T-helper 9 cell (primary cell): ENCODE data around the gene ADAMTS18.

Experiments used
- DNase-seq: peaks from one replicate; pipeline ENCODE4 v3.0.0-alpha.2; 2020

Gene ADAMTS18

DNA sequence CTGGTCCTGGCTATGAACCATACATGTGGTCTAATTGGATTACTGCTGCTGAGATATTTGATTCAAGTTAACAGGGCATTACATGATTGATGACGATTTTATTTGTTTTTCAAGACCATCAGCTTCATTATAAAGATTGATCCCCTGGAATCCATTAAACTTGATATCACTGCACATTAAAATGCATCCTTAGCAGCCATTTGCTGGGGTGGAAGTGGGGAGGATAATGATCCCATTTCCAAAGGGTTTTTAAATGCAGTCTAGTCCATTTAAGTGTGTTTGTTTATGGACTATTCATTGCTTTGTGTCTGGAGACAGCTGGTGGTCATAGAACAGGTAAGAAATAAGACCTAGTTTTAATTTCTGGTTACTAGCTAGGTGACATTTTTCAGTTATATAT is 40.9 kb downstream of the ADAMTS18 start:
- no peak for DNase-seq

- DNase-seq = no peak
Measured at GRCh38 chr16:77387815-77388209, 47.0 kb downstream of the ADAMTS18 start.

DNA sequence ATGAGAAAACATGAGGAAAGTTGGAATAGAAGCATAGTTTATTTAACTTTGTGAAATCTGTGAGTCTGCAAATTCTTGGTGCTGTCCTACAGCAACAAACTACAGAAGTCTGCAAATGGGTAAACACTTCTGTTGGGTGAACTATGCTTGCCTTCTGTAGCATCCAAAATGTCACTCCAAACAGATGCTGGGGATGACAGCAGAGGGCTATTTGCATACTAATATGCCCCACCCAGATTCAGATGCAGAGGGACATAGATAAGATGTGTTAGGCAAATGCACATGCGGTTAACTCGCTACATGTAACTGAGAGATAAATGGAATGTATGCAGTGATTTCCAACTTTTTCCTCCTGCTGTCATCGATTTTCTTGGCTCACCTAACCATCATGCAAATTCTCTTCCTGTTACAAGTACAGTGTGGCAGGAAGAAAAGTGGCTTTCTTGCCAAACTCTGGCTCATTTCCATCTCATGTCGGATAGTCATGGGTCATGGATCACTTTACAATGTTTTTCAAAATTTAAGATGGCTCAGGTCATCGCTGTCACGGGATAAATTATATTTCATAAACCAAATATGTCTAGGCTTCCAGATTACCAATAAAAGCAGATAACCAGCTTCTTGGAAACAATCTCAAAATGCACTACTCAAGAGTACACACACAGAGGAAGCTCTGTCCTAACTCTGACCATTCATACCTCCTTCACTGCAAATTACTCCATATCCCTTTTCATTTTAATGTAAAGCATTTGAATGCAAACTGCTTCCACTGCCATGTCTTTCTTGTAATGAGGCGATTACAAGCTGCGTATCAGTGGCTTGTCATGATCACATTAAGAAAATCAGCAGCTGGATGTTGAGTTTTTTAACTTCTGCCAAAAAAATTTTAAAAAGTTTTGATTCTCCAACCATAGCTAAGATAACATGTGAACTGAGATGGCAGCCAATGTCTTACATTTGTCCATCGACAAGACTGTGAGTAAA is 47.7 kb downstream of the ADAMTS18 start:
- DNase-seq = no peak

DNA sequence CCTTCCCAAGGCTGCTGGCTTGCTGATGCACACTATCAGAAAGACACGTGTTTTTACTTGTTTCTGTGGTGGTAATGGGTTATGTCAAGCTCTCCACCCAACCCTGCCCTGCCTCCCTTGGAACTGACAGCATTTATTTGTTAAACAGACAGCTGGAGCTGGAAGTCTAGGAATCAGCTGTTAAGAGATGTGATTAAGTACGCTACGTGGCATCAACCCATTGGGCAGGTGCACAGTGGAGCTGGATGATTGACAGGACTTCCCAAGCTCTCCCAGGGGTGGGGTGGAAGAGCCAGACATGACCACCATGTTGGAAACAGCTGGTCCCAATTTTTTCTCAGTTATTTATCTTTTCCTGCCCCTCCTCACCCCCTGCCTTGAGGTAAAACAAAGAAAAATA is 49.4 kb downstream of the ADAMTS18 start:
- no peak for DNase-seq

DNA sequence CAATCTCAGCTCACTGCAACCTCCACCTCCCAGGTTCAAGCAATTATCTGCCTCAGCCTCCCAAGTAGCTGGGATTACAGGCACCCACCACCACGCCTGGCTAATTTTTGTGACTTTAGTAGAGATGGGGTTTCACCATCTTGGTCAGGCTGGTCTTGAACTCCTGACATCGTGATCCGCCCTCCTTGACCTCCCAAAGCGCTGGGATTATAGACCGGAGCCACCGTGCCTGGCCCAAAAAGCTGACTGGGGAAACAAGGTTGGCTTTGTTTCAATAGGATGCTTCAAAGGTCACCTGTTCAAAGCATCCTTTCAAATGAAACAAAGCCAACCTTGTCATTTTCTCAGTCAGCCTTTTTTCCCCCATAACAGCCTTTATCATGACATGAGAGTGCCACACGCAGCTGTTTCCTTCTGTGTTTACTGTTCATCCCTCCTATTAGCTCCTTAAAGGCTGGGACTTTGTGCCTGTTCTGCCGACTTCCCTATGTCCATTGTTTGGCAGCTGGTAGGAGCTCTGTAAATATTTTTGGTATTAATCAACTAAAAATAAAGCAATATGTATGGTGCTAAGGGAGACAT is 51.1 kb downstream of the ADAMTS18 start:
- DNase-seq = no peak

GRCh38 chr16:77376358-77376757 is 58.5 kb downstream of the ADAMTS18 start:
- no peak for DNase-seq

- DNase-seq = no peak
Measured at GRCh38 chr16:77375396-77375795, 59.4 kb downstream of the ADAMTS18 start.

DNA sequence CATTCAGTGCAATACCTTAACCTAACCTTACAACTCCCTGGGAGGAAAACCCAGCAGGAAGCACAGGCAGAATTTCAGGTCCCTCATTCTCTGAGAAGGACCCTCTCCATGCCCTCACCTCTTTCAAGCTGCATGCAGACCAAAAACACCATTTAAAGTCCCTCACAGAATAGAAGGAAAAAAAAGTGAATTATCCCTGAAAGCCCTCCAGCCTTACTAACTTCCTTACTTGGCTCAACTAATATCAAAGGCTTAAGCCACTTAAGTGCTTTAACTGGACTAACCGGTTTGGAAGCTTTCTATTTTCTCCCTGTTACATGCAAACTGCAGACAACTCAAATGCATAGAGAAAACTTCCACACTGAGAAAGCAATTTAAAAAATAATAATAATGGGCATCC is 60.5 kb downstream of the ADAMTS18 start:
- DNase-seq = no peak

GRCh38 chr16:77373726-77374125 is 61.1 kb downstream of the ADAMTS18 start:
- no peak for DNase-seq

DNA sequence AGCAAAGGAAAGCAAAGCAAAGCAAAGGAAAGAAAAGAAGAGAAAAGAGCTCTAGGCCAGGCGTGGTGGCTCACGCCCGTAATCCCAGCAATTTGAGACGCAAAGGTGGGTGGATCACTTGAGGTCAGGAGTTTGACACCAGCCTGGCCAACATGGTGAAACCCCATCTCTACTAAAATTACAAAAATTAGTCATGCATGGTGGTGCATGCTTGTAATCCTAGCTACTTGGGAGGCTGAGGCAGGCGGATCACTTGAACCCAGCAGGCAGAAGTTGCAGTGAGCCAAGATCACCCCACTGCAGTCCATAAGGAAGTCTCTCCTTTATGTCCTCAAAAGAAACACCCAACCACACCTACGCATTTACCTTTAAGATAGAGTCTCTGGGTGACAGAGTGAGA is 70.1 kb downstream of the ADAMTS18 start:
- DNase-seq = no peak

DNA sequence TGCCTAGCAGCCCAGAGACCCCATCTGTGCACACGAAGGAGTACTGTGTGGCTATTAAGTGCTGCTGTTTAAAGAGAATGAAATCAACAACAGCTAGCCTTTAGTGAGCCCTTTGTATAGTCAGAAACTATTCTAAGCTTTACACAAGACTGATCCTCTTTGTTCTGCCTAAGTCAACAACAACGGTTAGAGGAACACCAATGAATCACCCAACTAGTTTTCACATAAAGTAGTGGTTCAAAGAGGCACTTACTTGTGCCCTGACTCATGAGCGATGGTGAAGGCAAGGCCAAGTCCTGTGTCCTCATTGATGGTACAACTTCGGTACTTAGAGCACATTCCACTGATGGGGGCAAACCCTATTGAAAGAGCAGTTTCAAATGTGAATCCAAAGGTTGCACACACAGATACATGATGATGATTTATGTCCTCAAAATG is 75.8 kb downstream of the ADAMTS18 start:
- DNase-seq = no peak

- no peak for DNase-seq
Measured at GRCh38 chr16:77353587-77354263, 81.1 kb downstream of the ADAMTS18 start.

DNA sequence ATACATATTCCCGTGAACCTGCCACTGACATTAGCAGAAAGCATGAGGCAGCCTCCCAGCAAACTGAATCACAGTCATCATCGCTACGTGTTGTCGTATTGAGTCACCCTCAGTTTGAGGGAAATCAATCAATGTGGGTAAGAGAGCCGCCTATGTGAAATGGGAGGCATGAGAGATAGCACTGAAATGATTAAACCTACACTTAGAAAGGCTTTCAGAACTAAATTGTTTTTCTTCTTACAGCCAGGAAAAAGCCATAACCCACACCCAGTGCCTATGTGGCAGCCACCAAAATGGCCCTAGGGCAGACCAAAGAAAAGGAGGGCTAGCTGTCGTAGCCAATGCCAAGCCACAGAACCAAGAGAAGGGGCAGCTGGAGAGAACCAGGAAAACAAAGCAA is 90.5 kb downstream of the ADAMTS18 start:
- no peak for DNase-seq

DNA sequence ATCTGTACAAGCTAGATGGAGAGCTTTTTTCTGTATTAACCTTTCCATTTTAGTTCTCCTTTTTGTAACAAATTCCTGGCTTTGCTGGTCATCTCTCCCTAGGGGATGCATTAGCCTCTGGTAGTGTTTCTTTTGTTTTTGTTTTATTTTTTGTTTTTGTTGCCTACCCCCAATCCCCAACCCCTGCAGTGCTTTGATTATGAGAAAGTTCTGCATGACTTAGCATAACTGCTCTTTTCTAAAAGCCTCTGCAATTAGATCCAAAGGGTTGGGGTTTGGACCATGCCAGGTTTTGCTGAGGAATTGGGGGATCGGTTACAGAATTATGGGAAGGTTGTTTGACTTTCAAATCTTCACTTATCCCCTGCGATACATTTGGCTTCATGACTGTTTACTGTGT is 98.2 kb downstream of the ADAMTS18 start:
- DNase-seq = no peak

DNA sequence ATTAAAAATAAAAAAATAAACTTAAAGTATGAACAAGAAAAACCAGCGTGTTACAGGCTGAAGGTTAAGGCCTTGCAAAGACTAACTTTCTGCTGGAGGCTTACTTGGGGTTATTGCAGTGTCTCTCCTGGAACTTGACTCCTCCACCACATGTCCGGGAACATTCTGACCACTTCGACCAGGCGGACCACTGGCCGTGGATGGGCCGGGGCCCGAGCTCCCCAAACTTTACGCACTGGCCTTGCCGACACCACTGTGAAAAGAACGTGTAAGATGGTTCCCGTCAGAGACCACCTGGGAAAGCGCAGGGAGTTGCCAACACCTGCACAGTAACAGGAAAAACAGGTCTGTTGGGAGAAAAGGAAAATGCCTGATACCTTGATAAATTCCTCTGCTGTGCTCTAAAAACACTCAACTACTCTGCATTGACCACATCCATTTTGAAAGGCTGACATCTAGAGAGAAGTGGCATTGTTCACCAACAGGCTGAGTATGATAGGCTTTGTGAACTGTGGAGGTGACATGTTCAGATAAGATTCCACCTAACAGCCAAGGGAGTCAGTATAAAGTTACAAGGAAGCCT is 99.1 kb downstream of the ADAMTS18 start:
- no peak for DNase-seq

DNA sequence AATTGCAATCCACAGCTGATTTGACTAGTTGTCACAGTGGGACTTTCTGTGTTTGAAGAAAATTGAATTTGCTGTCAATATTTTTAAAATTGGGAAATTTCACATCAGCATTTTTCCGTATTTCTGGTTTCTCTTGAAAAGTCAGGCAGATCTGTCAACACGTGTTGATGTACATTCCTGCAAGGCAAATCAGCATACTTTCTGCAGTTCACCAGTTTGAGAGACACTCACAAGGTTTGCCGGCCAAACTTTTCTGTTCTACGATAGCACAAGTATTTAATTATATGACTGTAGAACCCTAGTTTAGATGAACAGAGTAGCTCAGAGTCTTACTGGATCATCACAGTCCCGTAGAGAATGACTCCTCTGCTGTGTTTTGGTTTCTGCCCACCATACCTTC is 102.0 kb downstream of the ADAMTS18 start:
- no peak for DNase-seq

DNA sequence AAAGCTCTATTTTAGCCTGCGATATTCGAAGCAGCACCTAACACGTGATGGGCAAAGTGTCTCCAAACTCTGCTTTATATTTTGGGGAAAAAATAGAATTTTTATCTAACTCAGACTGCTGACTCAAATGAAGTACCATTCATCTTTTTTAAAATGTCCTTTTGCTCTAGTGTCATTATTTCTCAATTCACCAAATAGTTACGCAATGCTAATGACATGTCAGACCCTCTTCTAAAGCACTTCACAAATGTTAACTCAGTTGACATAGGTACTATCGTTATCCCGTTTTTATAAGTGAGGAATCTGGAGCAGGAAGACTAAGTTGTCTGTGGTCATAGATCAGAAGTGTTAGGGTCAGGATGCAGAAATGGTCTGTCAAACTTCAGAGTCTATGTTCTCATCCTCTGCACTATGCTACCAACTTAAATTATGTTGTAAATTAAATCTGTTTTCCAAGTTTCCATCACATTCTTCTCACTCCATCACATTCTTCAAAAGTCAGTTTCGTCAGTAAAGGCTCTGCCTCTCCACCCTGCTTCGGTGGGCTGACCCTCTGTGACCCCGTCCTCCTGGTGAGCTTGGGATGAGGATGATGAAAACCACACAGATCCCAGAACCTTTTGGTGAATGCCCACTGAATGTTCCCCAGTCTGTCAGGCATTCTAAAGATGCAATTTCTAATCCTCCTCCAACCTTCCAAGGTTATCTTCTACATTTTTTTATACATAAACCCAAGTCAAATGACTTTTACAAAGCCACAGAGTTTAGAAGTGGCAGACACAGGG is 102.8 kb downstream of the ADAMTS18 start:
- no peak for DNase-seq

DNA sequence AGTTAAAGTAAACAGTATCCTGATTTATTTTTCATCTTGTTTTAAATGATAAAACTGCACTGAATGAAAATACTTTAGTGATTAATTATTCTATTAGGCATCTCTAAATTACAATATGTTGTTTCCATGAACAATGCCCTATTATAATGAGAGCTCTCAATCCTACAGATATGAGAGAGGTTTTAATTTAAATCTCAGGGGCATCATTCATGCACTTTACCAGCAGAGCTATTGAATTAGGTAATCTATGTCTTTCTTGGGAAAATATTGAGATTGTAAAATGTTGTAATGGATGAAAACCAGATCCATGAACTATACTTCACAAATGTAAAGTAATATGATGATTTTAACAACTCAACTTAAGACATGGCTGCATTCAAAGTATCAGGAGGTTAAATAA is 103.8 kb downstream of the ADAMTS18 start:
- DNase-seq = no peak

- no peak for DNase-seq
Measured at GRCh38 chr16:77330332-77331042, 104.3 kb downstream of the ADAMTS18 start.

DNA sequence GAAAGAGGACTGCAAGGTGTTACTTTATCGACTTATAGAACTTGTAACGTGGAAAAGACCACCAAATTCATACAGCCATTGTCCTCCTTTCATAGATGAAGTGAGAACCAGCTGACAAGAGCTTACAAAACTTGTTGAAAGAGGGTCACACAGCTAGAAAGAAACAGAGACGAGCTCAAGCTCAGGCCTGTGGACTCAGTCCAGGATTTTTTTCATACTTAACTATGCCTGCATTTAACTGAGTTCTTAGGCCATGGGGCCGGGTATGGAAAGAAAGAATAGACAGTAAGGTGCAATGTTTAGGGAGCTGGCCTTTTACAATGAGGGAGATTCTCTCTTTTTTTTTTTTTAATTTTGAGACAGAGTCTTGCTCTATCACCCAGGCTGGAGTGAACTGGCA is 106.1 kb downstream of the ADAMTS18 start:
- DNase-seq = no peak

DNA sequence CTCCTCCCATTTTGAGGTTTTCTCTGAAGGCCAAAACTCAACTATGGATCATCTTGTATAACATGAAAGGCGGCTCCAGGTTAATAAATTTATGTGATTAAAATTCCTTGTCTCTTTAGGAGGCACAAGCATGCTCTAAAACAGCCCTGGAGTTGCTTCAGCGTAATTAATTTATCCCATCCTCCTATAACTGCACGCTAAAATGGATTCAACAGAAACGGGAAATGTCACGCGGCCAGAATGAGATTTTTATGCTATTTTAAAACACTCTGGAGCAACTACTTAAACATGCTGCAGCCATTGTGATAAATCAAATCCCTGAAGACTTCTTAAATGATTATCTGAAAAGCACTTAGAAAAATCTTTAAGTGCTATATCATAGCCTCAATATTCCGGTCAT is 106.6 kb downstream of the ADAMTS18 start:
- DNase-seq = no peak

DNA sequence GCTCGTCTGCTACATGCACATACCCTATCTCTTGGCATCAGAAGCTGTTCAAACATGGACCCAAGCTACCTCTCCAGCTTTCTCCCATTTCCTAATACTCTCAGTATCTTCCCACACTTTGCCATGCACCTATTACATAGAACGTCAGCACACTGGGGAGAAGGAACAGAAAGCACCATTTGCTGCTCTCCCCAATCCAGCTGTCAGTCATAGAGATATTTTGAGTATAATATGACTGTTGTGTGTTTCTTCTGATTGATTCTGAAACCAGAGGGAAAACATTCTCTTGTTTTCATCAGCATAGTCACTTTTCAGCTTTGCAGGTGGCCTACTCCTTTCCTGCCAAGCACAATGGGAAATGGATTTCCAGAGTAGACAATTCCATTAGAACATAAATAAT is 107.1 kb downstream of the ADAMTS18 start:
- DNase-seq = no peak
